Raji (cell line): ENCODE data around the gene FBXO28.

ENCODE experiments used
- POLR2A ChIP-seq: IDR thresholded peaks from 2 replicates; pipeline ENCODE4 v1.6.1; 2011; ENCODE audit warnings: low read depth, low read length, control low read depth; ENCODE audit not compliant: insufficient read depth

Gene FBXO28

GRCh38 chr1:224113918-224114786 is at the start of gene FBXO28:
TSS of gene FBXO28 (plus strand) at chr1:224114111. CDS start at chr1:224114130, 19 bp downstream.
- peak; percentile 97 for TF ChIP-seq POLR2A

- TF ChIP-seq POLR2A = no peak
These were observed 49.8 kb upstream of the FBXO28 start for GRCh38 chr1:224064150-224064549.

GRCh38 chr1:224065455-224065854 is 48.5 kb upstream of the FBXO28 start:
- no peak for TF ChIP-seq POLR2A

- no peak for TF ChIP-seq POLR2A
These were observed 46.7 kb upstream of the FBXO28 start for GRCh38 chr1:224067207-224067606.

- no peak for TF ChIP-seq POLR2A
These were observed 46.1 kb upstream of the FBXO28 start for GRCh38 chr1:224067621-224068457.

- TF ChIP-seq POLR2A = no peak
These were observed 45.3 kb upstream of the FBXO28 start for GRCh38 chr1:224068458-224069072.

- TF ChIP-seq POLR2A = no peak
These were observed 44.8 kb upstream of the FBXO28 start for GRCh38 chr1:224069138-224069537.

- TF ChIP-seq POLR2A = no peak
These were observed 43.4 kb upstream of the FBXO28 start for GRCh38 chr1:224070521-224070920.

- no peak for TF ChIP-seq POLR2A
These were observed 37.5 kb upstream of the FBXO28 start for GRCh38 chr1:224076407-224076806.

- no peak for TF ChIP-seq POLR2A
These were observed 33.7 kb upstream of the FBXO28 start for GRCh38 chr1:224080115-224080774.

- no peak for TF ChIP-seq POLR2A
These were observed 32.3 kb upstream of the FBXO28 start for GRCh38 chr1:224081604-224082003.

- no peak for TF ChIP-seq POLR2A
These were observed 31.8 kb upstream of the FBXO28 start for GRCh38 chr1:224082146-224082545.

GRCh38 chr1:224084867-224085266 is 29.0 kb upstream of the FBXO28 start:
- TF ChIP-seq POLR2A = no peak

- TF ChIP-seq POLR2A = no peak
These were observed 28.3 kb upstream of the FBXO28 start for GRCh38 chr1:224085421-224086108.
